CD4-positive, CD25-positive, alpha-beta regulatory T cell (primary cell): ENCODE data around the gene PFAS. TPM values are rescaled to one million over a fixed set of nuclear protein-coding genes. Genes with fewer than 3 reads are reported as not detected.

Experiments used
- ATAC-seq, 2 donors: fragments of 150-1000 bp; cut with Tn5 transposase; one replicate each; pipeline ENCODE4 v1.10.0; 2021; ENCODE audit warnings: low read depth in 2 of 2, moderate number of reproducible peaks in 2 of 2, moderate library complexity in 1 of 2
- DNase-seq, 3 donors: peaks; one replicate each; pipeline versions ENCODE4 v3.0.0 to v3.0.0-alpha.2; 2012 to 2022; ENCODE audit warnings: mixed read lengths in 1 of 3
- H3K27ac ChIP-seq: one replicate; pipeline ENCODE4 v1.7.0; 2013; ENCODE audit warnings: mild to moderate bottlenecking, low read length; ENCODE audit not compliant: insufficient read depth, poor library complexity, severe bottlenecking
- H3K27me3 ChIP-seq: one replicate; pipeline ENCODE4 v1.7.0; 2013; ENCODE audit warnings: low read length; ENCODE audit not compliant: control insufficient read depth, insufficient read depth
- H3K36me3 ChIP-seq: one replicate; pipeline ENCODE4 v1.7.0; 2013; ENCODE audit warnings: mild to moderate bottlenecking, low read length, moderate library complexity; ENCODE audit not compliant: control insufficient read depth, insufficient read depth
- H3K4me1 ChIP-seq: 2 replicates; pipeline ENCODE4 v1.7.0; 2013; ENCODE audit warnings: mild to moderate bottlenecking, low read length; ENCODE audit not compliant: insufficient read depth, control insufficient read depth, poor library complexity, severe bottlenecking
- H3K4me3 ChIP-seq: one replicate; pipeline ENCODE4 v1.7.0; 2013; ENCODE audit warnings: low read depth, mild to moderate bottlenecking, low read length, moderate library complexity
- H3K9me3 ChIP-seq, 2 experiments: 1 replicate in 1 of 2; 2 replicates in 1 of 2; pipeline ENCODE4 v1.7.0; 2013; ENCODE audit warnings: low read length in 2 of 2, mild to moderate bottlenecking in 1 of 2, moderate library complexity in 1 of 2; ENCODE audit not compliant: control insufficient read depth in 2 of 2
- H3K27ac Mint-ChIP-seq, 3 donors: one replicate each; pipeline ENCODE4 v1.8.0; 2020 to 2022; ENCODE audit warnings: mild to moderate bottlenecking in 3 of 3, mixed read lengths in 3 of 3, moderate library complexity in 2 of 3
- H3K27me3 Mint-ChIP-seq: one replicate; pipeline ENCODE4 v1.8.0; 2022; ENCODE audit warnings: mild to moderate bottlenecking, mixed read lengths
- H3K36me3 Mint-ChIP-seq: one replicate; pipeline ENCODE4 v1.8.0; 2020; ENCODE audit warnings: mixed read lengths
- H3K4me1 Mint-ChIP-seq, 4 donors: one replicate each; pipeline ENCODE4 v1.8.0; 2020 to 2022; ENCODE audit warnings: mixed read lengths in 4 of 4, mild to moderate bottlenecking in 1 of 4
- H3K4me3 Mint-ChIP-seq, 4 donors: one replicate each; pipeline ENCODE4 v1.8.0; 2020 to 2022; ENCODE audit warnings: mild to moderate bottlenecking in 4 of 4, mixed read lengths in 4 of 4, moderate library complexity in 3 of 4
- H3K9me3 Mint-ChIP-seq, 7 donors: one replicate each; pipeline ENCODE4 v1.8.0; 2020 to 2022; ENCODE audit warnings: mixed read lengths in 7 of 7, mild to moderate bottlenecking in 3 of 7, moderate library complexity in 2 of 7
- polyA plus RNA-seq, 4 donors: library from polyadenylated mRNA; unstranded; fragments of 300-500 nt; fragmentation: Illumina TruSeq; gene quantifications; one replicate each; pipeline ENCODE4 v1.2.3, GENCODE V29; 2021
- total RNA-seq: library from RNA; stranded (reverse); gene quantifications from one replicate; pipeline ENCODE4 v1.2.3, GENCODE V29; 2022

Gene PFAS
- total and polyA plus RNA-seq, 5 donors from 2014 or later, result 7.4 to 13.9 (median 11.4) TPM

DNA sequence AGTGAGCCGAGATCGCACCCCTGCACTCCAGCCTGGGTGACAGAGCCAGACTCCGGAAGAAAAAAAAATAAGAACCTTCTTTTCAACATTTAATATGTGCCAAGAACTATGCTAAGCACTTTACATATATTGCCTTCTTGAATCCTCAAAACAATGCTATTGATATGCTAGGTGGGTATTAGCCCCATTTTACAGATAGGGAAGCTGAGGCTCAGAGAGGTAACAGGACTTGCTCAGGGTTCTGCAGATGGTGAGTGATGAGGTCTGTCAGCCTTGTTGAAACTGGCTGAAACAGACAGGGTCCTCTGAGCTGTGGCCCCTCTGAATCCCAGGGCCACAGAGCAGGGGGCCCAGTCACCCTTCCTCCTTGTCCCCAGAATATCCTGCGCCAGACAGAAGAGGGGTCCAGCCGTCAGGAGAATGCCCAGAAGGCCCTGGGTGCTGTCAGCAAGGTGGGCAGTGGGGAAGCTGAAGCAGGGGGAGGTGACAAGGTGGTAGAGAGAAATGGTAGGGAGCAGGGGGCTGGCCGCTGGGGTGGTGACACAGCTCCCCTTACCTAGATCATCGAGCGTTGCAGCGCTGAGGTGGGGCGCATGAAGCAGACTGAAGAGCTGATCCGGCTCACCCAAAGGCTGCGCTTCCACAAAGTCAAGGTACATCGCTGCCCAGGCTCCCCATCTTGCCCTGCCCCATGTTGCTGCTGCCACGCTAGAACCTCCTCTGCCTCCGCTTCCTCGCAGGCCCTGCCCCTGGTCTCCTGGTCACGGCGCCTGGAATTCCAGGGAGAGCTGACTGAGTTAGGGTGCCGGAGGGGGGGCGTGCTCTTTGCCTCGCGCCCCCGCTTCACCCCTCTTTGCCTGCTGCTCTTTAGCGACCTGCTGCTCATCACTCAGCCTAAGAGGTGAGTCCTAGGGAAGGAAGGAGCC lies 69.2 kb downstream of the PFAS start:
- no peak overlapping the region for H3K4me3 ChIP-seq
- H3K27me3 Mint-ChIP-seq, result peaks cover 27% of the 10 kb centered on the region
- H3K36me3 Mint-ChIP-seq, result no peaks in the 10 kb centered on the region
- H3K4me1 ChIP-seq, result no peaks in the 10 kb centered on the region
- H3K27ac Mint-ChIP-seq, result no peak overlapping the region
- no peaks in the 10 kb centered on the region for H3K4me1 Mint-ChIP-seq
- DNase-seq (no peak), ATAC-seq (no peak)
- no peaks in the 10 kb centered on the region for H3K27me3 ChIP-seq
- H3K9me3 Mint-ChIP-seq, result peaks cover 0 to 2% (median 0%) of the 10 kb centered on the region in 7 donors
- H3K4me3 Mint-ChIP-seq, result no peak overlapping the region
- no peaks in the 10 kb centered on the region for H3K36me3 ChIP-seq
- H3K9me3 ChIP-seq, result no peaks in the 10 kb centered on the region
- H3K27ac ChIP-seq, result no peak overlapping the region

Other genes with a start within 250 kb of the PFAS start
- not detected for gene GUCY2D, start 246.7 kb upstream of the PFAS start, total RNA-seq
- gene GUCY2D, start 246.7 kb upstream of the PFAS start, polyA plus RNA-seq, result under 1 TPM in 1 of 4 donors, not detected in 3; 0.23 TPM
- gene ALOX15B, start 210.2 kb upstream of the PFAS start, total RNA-seq, result not detected
- not detected for gene ALOX15B, start 210.2 kb upstream of the PFAS start, polyA plus RNA-seq
- gene ALOX12B, start 161.6 kb upstream of the PFAS start, total RNA-seq, result not detected
- gene ALOX12B, start 161.6 kb upstream of the PFAS start, polyA plus RNA-seq, result under 1 TPM in 3 of 4 donors, not detected in 1; 0.53 to 0.68 (median 0.67) TPM
- gene ALOXE3, start 130.8 kb upstream of the PFAS start, total RNA-seq, result 0.15 TPM
- under 1 TPM in 3 of 4 donors, not detected in 1; 0.18 to 0.51 (median 0.42) TPM for gene ALOXE3, start 130.8 kb upstream of the PFAS start, polyA plus RNA-seq
- not detected for gene HES7, start 125.2 kb upstream of the PFAS start, total RNA-seq
- gene HES7, start 125.2 kb upstream of the PFAS start, polyA plus RNA-seq, result not detected
- 1,740 TPM for gene PER1, start 96.9 kb upstream of the PFAS start, total RNA-seq
- gene PER1, start 96.9 kb upstream of the PFAS start, polyA plus RNA-seq, result 1 to 10 TPM; 4.8 to 7.7 (median 6.2) TPM
- gene VAMP2, start 86.3 kb upstream of the PFAS start, total RNA-seq, result 205 TPM
- gene VAMP2, start 86.3 kb upstream of the PFAS start, polyA plus RNA-seq, result 10 to 100 TPM; 42.7 to 60.4 (median 59.3) TPM
- gene TMEM107, start 72.9 kb upstream of the PFAS start, total RNA-seq, result 27.3 TPM
- gene TMEM107, start 72.9 kb upstream of the PFAS start, polyA plus RNA-seq, result 10 to 100 TPM; 20.6 to 38.9 (median 29.9) TPM
- gene BORCS6, start 59.1 kb upstream of the PFAS start, total RNA-seq, result 10.1 TPM
- gene BORCS6, start 59.1 kb upstream of the PFAS start, polyA plus RNA-seq, result 10 to 100 TPM; 23.6 to 29.9 (median 25.4) TPM
- gene AURKB, start 38.7 kb upstream of the PFAS start, total RNA-seq, result 3.7 TPM
- 1 to 10 TPM; 1.5 to 5.3 (median 3.4) TPM for gene AURKB, start 38.7 kb upstream of the PFAS start, polyA plus RNA-seq
- gene CTC1, start 1.2 kb upstream of the PFAS start, total RNA-seq, result 265 TPM
- gene CTC1, start 1.2 kb upstream of the PFAS start, polyA plus RNA-seq, result 10 to 100 TPM; 20.2 to 32.4 (median 24.1) TPM
- gene RANGRF, start 39.4 kb downstream of the PFAS start, total RNA-seq, result 40.0 TPM
- 100 to 1,000 TPM in 2 of 4 donors, 10 to 100 TPM in 2; 87.6 to 131 (median 99.0) TPM for gene RANGRF, start 39.4 kb downstream of the PFAS start, polyA plus RNA-seq
- 13.7 TPM for gene SLC25A35, start 46.1 kb downstream of the PFAS start, total RNA-seq
- gene SLC25A35, start 46.1 kb downstream of the PFAS start, polyA plus RNA-seq, result 1 to 10 TPM in 3 of 4 donors, under 1 TPM in 1; 0.64 to 2.7 (median 1.7) TPM
- not detected for gene ARHGEF15, start 61.0 kb downstream of the PFAS start, total RNA-seq
- not detected for gene ARHGEF15, start 61.0 kb downstream of the PFAS start, polyA plus RNA-seq
- gene ODF4, start 90.6 kb downstream of the PFAS start, total RNA-seq, result not detected
- gene ODF4, start 90.6 kb downstream of the PFAS start, polyA plus RNA-seq, result not detected
- 2,192 TPM for gene RPL26, start 133.9 kb downstream of the PFAS start, total RNA-seq
- 1,000 to 10,000 TPM; 1,483 to 1,963 (median 1,650) TPM for gene RPL26, start 133.9 kb downstream of the PFAS start, polyA plus RNA-seq
- 0.81 TPM for gene RNF222, start 148.5 kb downstream of the PFAS start, total RNA-seq
- under 1 TPM in 2 of 4 donors, not detected in 2; 0.19 to 0.27 TPM for gene RNF222, start 148.5 kb downstream of the PFAS start, polyA plus RNA-seq
- 240 TPM for gene NDEL1, start 186.6 kb downstream of the PFAS start, total RNA-seq
- 10 to 100 TPM; 45.6 to 63.6 (median 54.6) TPM for gene NDEL1, start 186.6 kb downstream of the PFAS start, polyA plus RNA-seq